GM23338 (cell line): ENCODE data around the gene GRIA4. TPM values are rescaled to one million over a fixed set of nuclear protein-coding genes. Genes with fewer than 3 reads are reported as not detected.

Experiments
- ATAC-seq: fragments of 200-7000 bp; cut with Tn5 transposase; 3 replicates; pipeline ENCODE4 v1.9.1; 2020
- DNase-seq: peaks from one replicate; pipeline ENCODE4 v3.0.0-alpha.2; 2015; ENCODE audit warnings: low spot score
- H2AFZ ChIP-seq: fragments of 200-600 bp; sonication (generic); 2 replicates; pipeline ENCODE4 v1.8.0; 2016; ENCODE audit warnings: antibody characterized with exemption, mild to moderate bottlenecking, moderate library complexity
- H3F3A ChIP-seq: fragments of 200-600 bp; sonication (generic); replicated peaks from 2 replicates; pipeline ENCODE4 v1.8.0; 2017; ENCODE audit warnings: antibody characterized with exemption, mixed run types, low read depth
- H3K27ac ChIP-seq: fragments of 200-600 bp; sonication (generic); 2 replicates; pipeline ENCODE4 v1.6.1; 2016; ENCODE audit warnings: low read depth
- H3K27me3 ChIP-seq: fragments of 200-600 bp; sonication (generic); 2 replicates; pipeline ENCODE4 v1.8.0; 2016; ENCODE audit warnings: mild to moderate bottlenecking, mixed run types, moderate library complexity; ENCODE audit not compliant: insufficient read depth
- H3K36me3 ChIP-seq: fragments of 200-600 bp; sonication (generic); 2 replicates; pipeline ENCODE4 v1.8.0; 2016; ENCODE audit warnings: mild to moderate bottlenecking; ENCODE audit not compliant: insufficient read depth
- H3K4me1 ChIP-seq: fragments of 200-600 bp; sonication (generic); 2 replicates; pipeline ENCODE4 v1.8.0; 2016; ENCODE audit warnings: mild to moderate bottlenecking, moderate library complexity; ENCODE audit not compliant: insufficient read depth
- H3K4me2 ChIP-seq: fragments of 200-600 bp; sonication (generic); 2 replicates; pipeline ENCODE4 v1.7.1; 2017; ENCODE audit warnings: mixed run types
- H3K4me3 ChIP-seq: fragments of 200-600 bp; sonication (generic); 2 replicates; pipeline ENCODE4 v1.6.1; 2016; ENCODE audit warnings: mixed run types
- H3K79me2 ChIP-seq: fragments of 200-600 bp; sonication (generic); replicated peaks from 2 replicates; pipeline ENCODE4 v1.8.0; 2017; ENCODE audit warnings: mild to moderate bottlenecking; ENCODE audit not compliant: insufficient read depth
- H3K9me2 ChIP-seq: fragments of 200-600 bp; sonication (generic); 2 replicates; pipeline ENCODE4 v1.8.0; 2017; ENCODE audit not compliant: insufficient read depth
- H4K20me1 ChIP-seq: fragments of 200-600 bp; sonication (generic); replicated peaks from 2 replicates; pipeline ENCODE4 v1.8.0; 2017; ENCODE audit warnings: mild to moderate bottlenecking; ENCODE audit not compliant: insufficient read depth
- H3K27ac Mint-ChIP-seq: 2 replicates; pipeline ENCODE4 v1.8.0; 2020; ENCODE audit warnings: inconsistent platforms, mild to moderate bottlenecking, moderate library complexity, mixed read lengths
- H3K27me3 Mint-ChIP-seq: 3 replicates; pipeline ENCODE4 v1.8.0; 2022; ENCODE audit warnings: low read depth, mild to moderate bottlenecking, moderate library complexity, mixed read lengths, inconsistent platforms; ENCODE audit not compliant: insufficient read depth, poor library complexity
- H3K36me3 Mint-ChIP-seq: 3 replicates; pipeline ENCODE4 v1.8.0; 2021; ENCODE audit warnings: low read depth, mild to moderate bottlenecking, inconsistent platforms, moderate library complexity, mixed read lengths
- H3K4me1 Mint-ChIP-seq: 3 replicates; pipeline ENCODE4 v1.8.0; 2020; ENCODE audit warnings: mild to moderate bottlenecking, inconsistent platforms, mixed read lengths
- H3K4me3 Mint-ChIP-seq: 3 replicates; pipeline ENCODE4 v1.8.0; 2021; ENCODE audit warnings: moderate library complexity, mild to moderate bottlenecking, inconsistent platforms, mixed read lengths
- H3K9me3 Mint-ChIP-seq: 3 replicates; pipeline ENCODE4 v1.8.0; 2020; ENCODE audit warnings: moderate library complexity, mild to moderate bottlenecking, inconsistent platforms, mixed read lengths
- CTCF ChIP-seq, 2 experiments: fragments of 200-600 bp in 1 of 2; sonication (generic) in 1 of 2; conservative IDR thresholded peaks; 2 replicates each; pipeline versions ENCODE4 v1.5.1 to v1.6.1; 2016 to 2017; ENCODE audit warnings: antibody characterized with exemption in 2 of 2, low read depth in 2 of 2, mild to moderate bottlenecking in 2 of 2, moderate library complexity in 1 of 2
- EZH2 ChIP-seq: fragments of 200-600 bp; sonication (generic); IDR thresholded peaks from one replicate; pipeline ENCODE4 v1.8.0; 2017; ENCODE audit warnings: antibody characterized with exemption, mild to moderate bottlenecking, low read depth; ENCODE audit not compliant: unreplicated experiment
- JUNB ChIP-seq: IDR thresholded peaks from one replicate; pipeline ENCODE4 v1.6.1; 2016; ENCODE audit warnings: antibody characterized with exemption; ENCODE audit not compliant: unreplicated experiment
- NANOG ChIP-seq: IDR thresholded peaks from 2 replicates; pipeline ENCODE4 v1.6.1; 2016; ENCODE audit warnings: antibody characterized with exemption, borderline replicate concordance
- POLR2AphosphoS5 ChIP-seq: IDR thresholded peaks from 2 replicates; pipeline ENCODE4 v1.6.1; 2016; ENCODE audit warnings: antibody characterized with exemption, low read depth
- STAT1 ChIP-seq: IDR thresholded peaks from one replicate; pipeline ENCODE4 v1.6.1; 2016; ENCODE audit warnings: antibody characterized with exemption; ENCODE audit not compliant: unreplicated experiment
- ZNF331 ChIP-seq: fragments of 250-450 bp; sonication (Bioruptor Pico); IDR thresholded peaks from 2 replicates; pipeline ENCODE4 v1.5.0; 2020; ENCODE audit warnings: low read depth, mild to moderate bottlenecking, moderate library complexity
- ZNF462 ChIP-seq: fragments of 250-450 bp; sonication (Bioruptor Pico); IDR thresholded peaks from 2 replicates; pipeline ENCODE4 v1.5.0; 2020; ENCODE audit warnings: mild to moderate bottlenecking, moderate library complexity
- polyA plus RNA-seq: library from polyadenylated mRNA; unstranded; fragments of >200 nt; fragmentation: Nextera tagmentation; extraction: Ambion mirVana; gene quantifications from 2 replicates; pipeline ENCODE4 v1.2.1, GENCODE V29; 2016
- total RNA-seq: library from RNA; depleted of rRNA; stranded (reverse); fragments of >200 nt; shearing (Covaris generic); gene quantifications from 2 replicates; pipeline ENCODE4 v1.2.3, GENCODE V29; 2014
- TF ChIP-seq, protein P1 (sequence below): IDR thresholded peaks from one replicate; pipeline ENCODE4 v1.6.1; 2018; ENCODE audit warnings: antibody characterized with exemption; ENCODE audit not compliant: unreplicated experiment

The GRIA4 gene
- total and polyA plus RNA-seq, 2 experiments from 2014 or later: 17.8 to 71.1 TPM

GRCh38 chr11:105699203-105699602 is 89.3 kb downstream of the GRIA4 start:
- H3K36me3 ChIP-seq: no peaks in the 10 kb centered on the region
- peaks cover 16% of the 10 kb centered on the region for H3K4me1 ChIP-seq
- no peak for ATAC-seq
- Mint-ChIP-seq H3K4me1 (peaks cover 17% of the 10 kb centered on the region; the same call in 2 of the 3 replicates), H3K27me3 (peaks cover 3% of the 10 kb centered on the region), H3K27ac (peak overlapping the region; percentile 7; the same call in 1 of the 2 replicates), H3K4me3 (no peak overlapping the region), H3K9me3 (no peaks in the 10 kb centered on the region), H3K36me3 (no peaks in the 10 kb centered on the region)
- TF ChIP-seq STAT1 (no peak), ZNF331 (CRISPR knock-in tag) (no peak), NANOG (no peak), JUNB (no peak), CTCF (conservative IDR thresholded peaks at IDR 0.05; ENCODE audit: low read depth in 2 of 2) (no peak), POLR2AphosphoS5 (no peak), EZH2 (no peak), ZNF462 (no peak)
- TF ChIP-seq, protein P1, sequence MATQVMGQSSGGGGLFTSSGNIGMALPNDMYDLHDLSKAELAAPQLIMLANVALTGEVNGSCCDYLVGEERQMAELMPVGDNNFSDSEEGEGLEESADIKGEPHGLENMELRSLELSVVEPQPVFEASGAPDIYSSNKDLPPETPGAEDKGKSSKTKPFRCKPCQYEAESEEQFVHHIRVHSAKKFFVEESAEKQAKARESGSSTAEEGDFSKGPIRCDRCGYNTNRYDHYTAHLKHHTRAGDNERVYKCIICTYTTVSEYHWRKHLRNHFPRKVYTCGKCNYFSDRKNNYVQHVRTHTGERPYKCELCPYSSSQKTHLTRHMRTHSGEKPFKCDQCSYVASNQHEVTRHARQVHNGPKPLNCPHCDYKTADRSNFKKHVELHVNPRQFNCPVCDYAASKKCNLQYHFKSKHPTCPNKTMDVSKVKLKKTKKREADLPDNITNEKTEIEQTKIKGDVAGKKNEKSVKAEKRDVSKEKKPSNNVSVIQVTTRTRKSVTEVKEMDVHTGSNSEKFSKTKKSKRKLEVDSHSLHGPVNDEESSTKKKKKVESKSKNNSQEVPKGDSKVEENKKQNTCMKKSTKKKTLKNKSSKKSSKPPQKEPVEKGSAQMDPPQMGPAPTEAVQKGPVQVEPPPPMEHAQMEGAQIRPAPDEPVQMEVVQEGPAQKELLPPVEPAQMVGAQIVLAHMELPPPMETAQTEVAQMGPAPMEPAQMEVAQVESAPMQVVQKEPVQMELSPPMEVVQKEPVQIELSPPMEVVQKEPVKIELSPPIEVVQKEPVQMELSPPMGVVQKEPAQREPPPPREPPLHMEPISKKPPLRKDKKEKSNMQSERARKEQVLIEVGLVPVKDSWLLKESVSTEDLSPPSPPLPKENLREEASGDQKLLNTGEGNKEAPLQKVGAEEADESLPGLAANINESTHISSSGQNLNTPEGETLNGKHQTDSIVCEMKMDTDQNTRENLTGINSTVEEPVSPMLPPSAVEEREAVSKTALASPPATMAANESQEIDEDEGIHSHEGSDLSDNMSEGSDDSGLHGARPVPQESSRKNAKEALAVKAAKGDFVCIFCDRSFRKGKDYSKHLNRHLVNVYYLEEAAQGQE: no peak
- no peak overlapping the region for H3K4me3 ChIP-seq
- H3K4me2 ChIP-seq: no peak overlapping the region
- DNase-seq: no peak
- no peaks in the 10 kb centered on the region for H4K20me1 ChIP-seq
- H3K9me2 ChIP-seq: peaks cover 4% of the 10 kb centered on the region; the same call in 1 of the 2 replicates
- no peaks in the 10 kb centered on the region for H3F3A ChIP-seq
- no peak overlapping the region for H3K27ac ChIP-seq
- no peak overlapping the region for H2AFZ ChIP-seq
- no peaks in the 10 kb centered on the region for H3K79me2 ChIP-seq
- H3K27me3 ChIP-seq: no peaks in the 10 kb centered on the region
